Measurements from ENCODE around the gene SLC25A2.

GRCh38 chr5:141306630-141307029, 2.8 kb upstream of the SLC25A2 start:
- TF ChIP-seq CTCF (conservative IDR thresholded peaks at IDR 0.05; ENCODE audit: low read length), result no peak
- TF ChIP-seq EZH2phosphoT487 (IDR thresholded peaks at IDR 0.05; ENCODE audit: borderline replicate concordance), result no peak

All from Loucy (cell line).